ENCODE measurements around the gene CGGBP1. TPM values are rescaled to one million over a fixed set of nuclear protein-coding genes. Genes with fewer than 3 reads are reported as not detected.
A peak's percentile ranks its signal among the peaks of the same experiment; 100 is the strongest.

Gene CGGBP1
- 25.8 and 28.6 TPM in 2 replicates for total RNA-seq (2014; rRNA removed; shearing (Covaris generic))

GRCh38 chr3:88058581-88059379, at the start of gene CGGBP1, which contains the start of gene ZNF654:
Gene CGGBP1 (minus strand): TSS chr3:88059005. CDS start chr3:88055976, 3,029 bp downstream.
Gene ZNF654 (plus strand): TSS chr3:88059255. CDS start chr3:88059320, 65 bp downstream.
- peak; percentile 95 for DNase-seq (ENCODE audit: low read depth)

- no peak for DNase-seq (ENCODE audit: low read depth)
Measured at GRCh38 chr3:88105325-88105724, 46.5 kb upstream of the CGGBP1 start.

GRCh38 chr3:88101142-88101541, 42.3 kb upstream of the CGGBP1 start:
- DNase-seq (ENCODE audit: low read depth) = no peak

- no peak for DNase-seq (ENCODE audit: low read depth)
Measured at GRCh38 chr3:88093266-88093665, 34.5 kb upstream of the CGGBP1 start.

GRCh38 chr3:88092270-88092669, 33.5 kb upstream of the CGGBP1 start:
- no peak for DNase-seq (ENCODE audit: low read depth)

- no peak for DNase-seq (ENCODE audit: low read depth)
Measured at GRCh38 chr3:88090681-88091080, 31.9 kb upstream of the CGGBP1 start.

GRCh38 chr3:88084097-88084501, 25.3 kb upstream of the CGGBP1 start:
- no peak for DNase-seq (ENCODE audit: low read depth)

GRCh38 chr3:88082854-88083253, 24.0 kb upstream of the CGGBP1 start:
- no peak for DNase-seq (ENCODE audit: low read depth)

GRCh38 chr3:88078932-88079331, 20.1 kb upstream of the CGGBP1 start:
- no peak for DNase-seq (ENCODE audit: low read depth)

GRCh38 chr3:88076712-88077111, 17.9 kb upstream of the CGGBP1 start:
- DNase-seq (ENCODE audit: low read depth) = no peak

GRCh38 chr3:88075497-88075896, 16.7 kb upstream of the CGGBP1 start:
- DNase-seq (ENCODE audit: low read depth) = no peak

GRCh38 chr3:88075072-88075471, 16.3 kb upstream of the CGGBP1 start:
- no peak for DNase-seq (ENCODE audit: low read depth)

- DNase-seq (ENCODE audit: low read depth) = no peak
Measured at GRCh38 chr3:88061746-88062145, 2.9 kb upstream of the CGGBP1 start.

GRCh38 chr3:88059380-88060170, 770 bp upstream of the CGGBP1 start:
- DNase-seq (ENCODE audit: low read depth) = no peak

GRCh38 chr3:88058306-88058580, 562 bp downstream of the CGGBP1 start:
- DNase-seq (ENCODE audit: low read depth) = no peak

- DNase-seq (ENCODE audit: low read depth) = peak; percentile 2
Measured at GRCh38 chr3:88057630-88058305, 1.0 kb downstream of the CGGBP1 start.

- DNase-seq (ENCODE audit: low read depth) = no peak
Measured at GRCh38 chr3:88046766-88047165, 12.0 kb downstream of the CGGBP1 start.

- DNase-seq (ENCODE audit: low read depth) = no peak
Measured at GRCh38 chr3:88044411-88044810, 14.4 kb downstream of the CGGBP1 start.

GRCh38 chr3:88041005-88041404, 17.8 kb downstream of the CGGBP1 start:
- DNase-seq (ENCODE audit: low read depth) = no peak

- no peak for DNase-seq (ENCODE audit: low read depth)
Measured at GRCh38 chr3:88040529-88040928, 18.3 kb downstream of the CGGBP1 start.

- no peak for DNase-seq (ENCODE audit: low read depth)
Measured at GRCh38 chr3:88038566-88038965, 20.2 kb downstream of the CGGBP1 start.

- no peak for DNase-seq (ENCODE audit: low read depth)
Measured at GRCh38 chr3:88036221-88036620, 22.6 kb downstream of the CGGBP1 start.
